Activated CD4-positive, alpha-beta T cell treated with anti-CD3 and anti-CD28 coated beads, Interleukin-2, amount 50 U/mL, for 4 hours (primary cell): ENCODE data around the gene ARFGAP1.
"Not testable (repeated sequence)": the region's sequence is repeated elsewhere in the genome, so short reads cannot be mapped to it uniquely, and the experiment has no call there.

ENCODE experiments used
- DNase-seq, 2 experiments: peaks; one replicate each; pipeline ENCODE4 v3.0.0-alpha.2; 2020

Gene ARFGAP1

GRCh38 chr20:63241272-63241671 lies 31.3 kb upstream of the ARFGAP1 start:
- no peak for DNase-seq

GRCh38 chr20:63242736-63243135 lies 29.9 kb upstream of the ARFGAP1 start:
- no peak for DNase-seq

GRCh38 chr20:63243604-63244247 lies 28.9 kb upstream of the ARFGAP1 start:
- DNase-seq, result no peak

GRCh38 chr20:63244468-63244867 lies 28.1 kb upstream of the ARFGAP1 start:
- no peak for DNase-seq

GRCh38 chr20:63246490-63247288 lies 25.9 kb upstream of the ARFGAP1 start:
- no peak for DNase-seq

- no peak for DNase-seq
Observed at GRCh38 chr20:63247671-63248228, 24.9 kb upstream of the ARFGAP1 start.

GRCh38 chr20:63248835-63249591 lies 23.6 kb upstream of the ARFGAP1 start:
- no peak for DNase-seq

- no peak for DNase-seq
Observed at GRCh38 chr20:63249891-63250290, 22.7 kb upstream of the ARFGAP1 start.

- DNase-seq, result not testable (repeated sequence)
Observed at GRCh38 chr20:63251350-63251749, 21.3 kb upstream of the ARFGAP1 start.

GRCh38 chr20:63252284-63252711 lies 20.3 kb upstream of the ARFGAP1 start:
- DNase-seq, result no peak

- no peak for DNase-seq
Observed at GRCh38 chr20:63253065-63253437, 19.6 kb upstream of the ARFGAP1 start.

- DNase-seq, result no peak
Observed at GRCh38 chr20:63253438-63254231, 19.0 kb upstream of the ARFGAP1 start.

GRCh38 chr20:63254232-63254605 lies 18.4 kb upstream of the ARFGAP1 start, which contains the start of gene NKAIN4:
NKAIN4 (minus strand) TSS chr20:63254463; CDS start chr20:63254450, 13 bp downstream.
- no peak for DNase-seq

GRCh38 chr20:63254606-63255384 lies 17.8 kb upstream of the ARFGAP1 start:
- DNase-seq, result no peak

- no peak for DNase-seq
Observed at GRCh38 chr20:63255931-63256704, 16.5 kb upstream of the ARFGAP1 start.

GRCh38 chr20:63256954-63257353 lies 15.7 kb upstream of the ARFGAP1 start:
- DNase-seq, result no peak

GRCh38 chr20:63257629-63258028 lies 15.0 kb upstream of the ARFGAP1 start:
- DNase-seq, result no peak

GRCh38 chr20:63258781-63259180 lies 13.8 kb upstream of the ARFGAP1 start:
- no peak for DNase-seq

GRCh38 chr20:63259734-63260460 lies 12.7 kb upstream of the ARFGAP1 start:
- no peak for DNase-seq

GRCh38 chr20:63260521-63260920 lies 12.1 kb upstream of the ARFGAP1 start:
- DNase-seq, result no peak
